Measurements from ENCODE around the gene DAZ3. TPM values are rescaled to one million over a fixed set of nuclear protein-coding genes. Genes with fewer than 3 reads are reported as not detected.
"Not testable (repeated sequence)": the region's sequence is repeated elsewhere in the genome, so short reads cannot be mapped to it uniquely, and the experiment has no call there.

Gene DAZ3
- not detected for total RNA-seq
- polyA plus RNA-seq: not detected
- long read RNA-seq, donor 1: 0 reads
- long read RNA-seq, donor 2: 0 reads
- long read RNA-seq, donor 3: 0 reads
- long read RNA-seq, donor 4: 0 reads

- H3K27ac ChIP-seq (ENCODE audit: low read length); H3K4me1 ChIP-seq (ENCODE audit: control insufficient read depth, insufficient read depth, low read length); DNase-seq; ATAC-seq; H3K27me3 ChIP-seq (ENCODE audit: control insufficient read depth, insufficient read depth); H3K4me3 ChIP-seq (ENCODE audit: low read length); intact Hi-C loops (cut with DNase I); H3K9me3 ChIP-seq (ENCODE audit: control insufficient read depth, low read length): not testable (repeated sequence)
- no CpG with 5 or more reads among the region's 23 CpGs for WGBS
Observed at GRCh38 chrY:24813293-24813692, at the start of gene DAZ3. DAZ3 (minus strand) TSS chrY:24813393; CDS start chrY:24813185, 208 bp downstream.

- H3K4me1 ChIP-seq (ENCODE audit: control insufficient read depth, insufficient read depth, low read length); intact Hi-C loops (cut with DNase I); H3K27ac ChIP-seq (ENCODE audit: low read length); H3K4me3 ChIP-seq (ENCODE audit: low read length); H3K27me3 ChIP-seq (ENCODE audit: control insufficient read depth, insufficient read depth); H3K9me3 ChIP-seq (ENCODE audit: control insufficient read depth, low read length); DNase-seq; ATAC-seq: not testable (repeated sequence)
- WGBS: no CpG with 5 or more reads among the region's 23 CpGs
Observed at GRCh38 chrY:24833619-24834018, 20.4 kb upstream of the DAZ3 start, which contains the start of gene DAZ4. DAZ4 (plus strand) TSS chrY:24833919; CDS start chrY:24834127, 208 bp downstream.

GRCh38 chrY:24825069-24825468 lies 11.9 kb upstream of the DAZ3 start:
- DNase-seq; H3K27ac ChIP-seq (ENCODE audit: low read length); H3K9me3 ChIP-seq (ENCODE audit: control insufficient read depth, low read length); H3K27me3 ChIP-seq (ENCODE audit: control insufficient read depth, insufficient read depth); H3K4me3 ChIP-seq (ENCODE audit: low read length); intact Hi-C loops (cut with DNase I); H3K4me1 ChIP-seq (ENCODE audit: control insufficient read depth, insufficient read depth, low read length); ATAC-seq: not testable (repeated sequence)
- WGBS: no CpG with 5 or more reads among the region's 4 CpGs

GRCh38 chrY:24824184-24824879 lies 11.1 kb upstream of the DAZ3 start:
- H3K9me3 ChIP-seq (ENCODE audit: control insufficient read depth, low read length); DNase-seq; H3K4me1 ChIP-seq (ENCODE audit: control insufficient read depth, insufficient read depth, low read length); H3K4me3 ChIP-seq (ENCODE audit: low read length); H3K27ac ChIP-seq (ENCODE audit: low read length); ATAC-seq; H3K27me3 ChIP-seq (ENCODE audit: control insufficient read depth, insufficient read depth); intact Hi-C loops (cut with DNase I): not testable (repeated sequence)
- WGBS: 35% methylated on average over 1 of the region's 4 CpGs

- H3K4me1 ChIP-seq (ENCODE audit: control insufficient read depth, insufficient read depth, low read length); H3K27me3 ChIP-seq (ENCODE audit: control insufficient read depth, insufficient read depth); H3K27ac ChIP-seq (ENCODE audit: low read length); H3K4me3 ChIP-seq (ENCODE audit: low read length); H3K9me3 ChIP-seq (ENCODE audit: control insufficient read depth, low read length); DNase-seq; intact Hi-C loops (cut with DNase I); ATAC-seq: not testable (repeated sequence)
- WGBS: no CpG with 5 or more reads among the region's 3 CpGs
Observed at GRCh38 chrY:24821836-24822235, 8.6 kb upstream of the DAZ3 start.

Other genes starting within 250 kb of the DAZ3 start
- gene BPY2B, start 195.4 kb downstream of the DAZ3 start, total RNA-seq: not detected
- not detected for gene BPY2B, start 195.4 kb downstream of the DAZ3 start, polyA plus RNA-seq
- gene DAZ4, start 20.5 kb upstream of the DAZ3 start, total RNA-seq: not detected
- gene DAZ4, start 20.5 kb upstream of the DAZ3 start, polyA plus RNA-seq: not detected
- not detected for gene BPY2C, start 238.7 kb upstream of the DAZ3 start, total RNA-seq
- gene BPY2C, start 238.7 kb upstream of the DAZ3 start, polyA plus RNA-seq: not detected